Psoas muscle (tissue), 8 donors: ENCODE data around the gene PRR14. TPM values are rescaled to one million over a fixed set of nuclear protein-coding genes. Genes with fewer than 3 reads are reported as not detected.
A peak's percentile ranks its signal among the peaks of the same experiment; 100 is the strongest.

Experiments used
- ATAC-seq, 4 donors: fragments of 200-7000 bp; cut with Tn5 transposase; one replicate each; pipeline ENCODE4 v1.9.1; 2020; ENCODE audit warnings: moderate library complexity in 3 of 4, mild to moderate bottlenecking in 2 of 4
- DNase-seq, 2 donors: peaks; one replicate each; pipeline ENCODE4 v3.0.0-alpha.2; 2020
- H3K27ac ChIP-seq: fragments of 200-600 bp; one replicate; pipeline ENCODE4 v1.8.0; 2022
- H3K27me3 ChIP-seq, 3 donors: fragments of 200-600 bp in 1 of 3; one replicate each; pipeline versions ENCODE4 v1.6.1 to v1.8.0; 2013 to 2022; ENCODE audit warnings: low read length in 2 of 3, mild to moderate bottlenecking in 2 of 3, moderate library complexity in 1 of 3; ENCODE audit not compliant: insufficient read depth in 3 of 3
- H3K36me3 ChIP-seq, 2 donors: fragments of 200-600 bp in 1 of 2; one replicate each; pipeline versions ENCODE4 v1.6.1 to v1.8.0; 2013 to 2022; ENCODE audit warnings: low read depth in 1 of 2, mild to moderate bottlenecking in 1 of 2, moderate library complexity in 1 of 2; ENCODE audit not compliant: insufficient read depth in 1 of 2
- H3K4me1 ChIP-seq: fragments of 200-600 bp; one replicate; pipeline ENCODE4 v1.8.0; 2022
- H3K4me3 ChIP-seq: fragments of 200-600 bp; one replicate; pipeline ENCODE4 v1.8.0; 2022; ENCODE audit warnings: mild to moderate bottlenecking
- H3K9me3 ChIP-seq: fragments of 200-600 bp; one replicate; pipeline ENCODE4 v1.8.0; 2022
- CTCF ChIP-seq: fragments of 200-600 bp; IDR thresholded peaks from one replicate; pipeline ENCODE4 v1.8.0; 2022; ENCODE audit warnings: antibody characterized with exemption
- WGBS, 3 donors: extraction: QIAGEN DNeasy Blood & Tissue Kit; methylation state at CpG; one replicate each; pipeline versions ENCODE4 v1.1.6 to v1.1.7; 2013; 5-methylcytosine and 5-hydroxymethylcytosine counted together
- intact Hi-C, 2 donors: fragments of 100-400 bp; cut with DNase I; formaldehyde crosslinking; loops; one replicate each; pipeline versions ENCODE4 v1.11.0 to v1.14.2; 2022
- polyA plus RNA-seq, 3 donors: library from polyadenylated mRNA; stranded (reverse); fragments of 200-250 nt; gene quantifications; one replicate each; pipeline ENCODE4 v1.2.3, GENCODE V29; 2013
- total RNA-seq, 4 donors: library from RNA; stranded (reverse); fragmentation: NEBNext Ultra II Directional in 2 of 4; extraction: Animal tissue kit (Norgen Biotek cat#: 25700) in 2 of 4; gene quantifications; one replicate each; pipeline versions ENCODE4 v1.2.1 to v1.2.4, GENCODE V29; 2021 to 2023
- donor health status: healthy with polysubstance abuse.
- donor health status: DM: no; HTN: no; CAD: no; lungs with moderate emphysema.
- donor health status: Bipolar disorder and iron deficiency.
- donor health status: healthy.
- donor health status: DM: yes; HTN: yes; CAD: no.
- donor health status: DM: no; HTN: no; CAD: no.
- donor health status: DM: no; HTN: no; CAD: no.
- donor health status: DM: yes; HTN: yes; CAD: no.

The PRR14 gene
- total and polyA plus RNA-seq, 7 donors, result 13.4 to 26.8 (median 23.8) TPM

- 0 to 1% (median 1%) methylated on average over 52 to 63 of the region's 63 CpGs for WGBS, 3 donors
- H3K27me3 ChIP-seq, result no peaks in the 10 kb centered on the region
- ATAC-seq (peak; percentile 98 to 99 (median 98)), DNase-seq (peak; percentile 93 to 97)
- H3K27ac ChIP-seq, result peak within 1 kb of the TSS; percentile 86
- intact Hi-C loops, result no loop called here
- TF ChIP-seq CTCF, result no peak
- H3K36me3 ChIP-seq, result peaks cover 0 to 38% of the 10 kb centered on the region in 2 donors
- H3K4me3 ChIP-seq, result peak within 1 kb of the TSS; percentile 86
- H3K4me1 ChIP-seq, result peaks cover 5% of the 10 kb centered on the region
- no peaks in the 10 kb centered on the region for H3K9me3 ChIP-seq
Observed at GRCh38 chr16:30609926-30610839, 40.6 kb upstream of the PRR14 start, which contains the start of gene ZNF689. Gene ZNF689 (minus strand): TSS chr16:30610389. CDS start chr16:30610041, 348 bp downstream.

GRCh38 chr16:30615358-30616091 lies 35.2 kb upstream of the PRR14 start:
- no peak overlapping the region for H3K27ac ChIP-seq
- ATAC-seq, result peak in 2 of 4 donors; percentile 35 to 48
- no peak for TF ChIP-seq CTCF
- H3K9me3 ChIP-seq, result no peaks in the 10 kb centered on the region
- no peaks in the 10 kb centered on the region for H3K4me1 ChIP-seq
- no peaks in the 10 kb centered on the region for H3K27me3 ChIP-seq
- peak in 1 of 2 donors; percentile 70 for DNase-seq
- WGBS, 3 donors, result 32 to 45% (median 39%) methylated on average over 12 of the region's 12 CpGs
- H3K4me3 ChIP-seq, result no peak overlapping the region
- intact Hi-C loops, result no loop called here
- no peaks in the 10 kb centered on the region for H3K36me3 ChIP-seq

GRCh38 chr16:30619202-30619601 lies 31.6 kb upstream of the PRR14 start:
- Histone ChIP-seq H3K36me3 (no peaks in the 10 kb centered on the region), H3K9me3 (no peaks in the 10 kb centered on the region), H3K4me3 (no peak overlapping the region), H3K27ac (no peak overlapping the region), H3K27me3 (no peaks in the 10 kb centered on the region), H3K4me1 (no peaks in the 10 kb centered on the region)
- 79 to 81% (median 79%) methylated on average over 4 of the region's 4 CpGs for WGBS, 3 donors
- TF ChIP-seq CTCF, result no peak
- no peak for DNase-seq
- intact Hi-C loops, result no loop called here
- ATAC-seq, result no peak

- H3K36me3 ChIP-seq, result no peaks in the 10 kb centered on the region
- no peak overlapping the region for H3K4me3 ChIP-seq
- WGBS, 3 donors, result 88 to 92% (median 90%) methylated on average over 5 of the region's 5 CpGs
- no peak for DNase-seq
- H3K9me3 ChIP-seq, result no peaks in the 10 kb centered on the region
- no peak for ATAC-seq
- TF ChIP-seq CTCF, result no peak
- no peaks in the 10 kb centered on the region for H3K27me3 ChIP-seq
- H3K4me1 ChIP-seq, result no peaks in the 10 kb centered on the region
- no peak overlapping the region for H3K27ac ChIP-seq
- intact Hi-C loops, result loop anchor here in 1 of 2 donors (2.0 kb wide), 1 partner anchor 63 kb away; no protein-coding TSS in a partner anchor
Observed at GRCh38 chr16:30619638-30620037, 31.1 kb upstream of the PRR14 start.
